Activated CD4-positive, alpha-beta T cell treated with anti-CD3 and anti-CD28 coated beads, Interleukin-2, amount 10 ng/mL, durations not matched to agents 7 days and 5 days (primary cell): ENCODE data around the gene HSPB8. TPM values are rescaled to one million over a fixed set of nuclear protein-coding genes. Genes with fewer than 3 reads are reported as not detected.

Experiments
- CTCF ChIA-PET: fragments of 350-600 bp; sonication (Branson Sonifier 250); formaldehyde crosslinking; loops from one replicate; lab custom pipeline; 2021; ENCODE audit warnings: antibody characterized with exemption; lab: Charles Lee
- POLR2A ChIA-PET: fragments of 350-600 bp; sonication (Branson Sonifier 250); formaldehyde crosslinking; loops from one replicate; lab custom pipeline; 2021; ENCODE audit warnings: antibody characterized with exemption; lab: Charles Lee
- DNase-seq: peaks from one replicate; pipeline ENCODE4 v3.0.0-alpha.2; 2020
- H3K27ac Mint-ChIP-seq: one replicate; pipeline ENCODE4 v1.8.0; 2021; ENCODE audit warnings: mild to moderate bottlenecking, moderate library complexity, mixed read lengths
- H3K27me3 Mint-ChIP-seq: one replicate; pipeline ENCODE4 v1.8.0; 2021; ENCODE audit warnings: mixed read lengths
- H3K36me3 Mint-ChIP-seq: one replicate; pipeline ENCODE4 v1.8.0; 2021; ENCODE audit warnings: low read depth, mixed read lengths
- H3K4me1 Mint-ChIP-seq: one replicate; pipeline ENCODE4 v1.8.0; 2021; ENCODE audit warnings: mixed read lengths
- H3K4me3 Mint-ChIP-seq: one replicate; pipeline ENCODE4 v1.8.0; 2021; ENCODE audit warnings: mild to moderate bottlenecking, moderate library complexity, mixed read lengths
- H3K9me3 Mint-ChIP-seq: one replicate; pipeline ENCODE4 v1.8.0; 2021; ENCODE audit warnings: mixed read lengths
- total RNA-seq, 2 experiments: library from RNA; stranded (reverse); gene quantifications; one replicate each; pipeline ENCODE4 v1.2.3, GENCODE V29; 2021

HSPB8 gene
- total RNA-seq, 2 experiments from 2014 or later: not detected

- no peaks in the 10 kb centered on the region for H3K36me3 Mint-ChIP-seq
- H3K27ac Mint-ChIP-seq: no peak overlapping the region
- no peak for DNase-seq
- CTCF ChIA-PET: no interaction called here
- no peaks in the 10 kb centered on the region for H3K4me1 Mint-ChIP-seq
- H3K4me3 Mint-ChIP-seq: no peak overlapping the region
- H3K9me3 Mint-ChIP-seq: peaks cover 9% of the 10 kb centered on the region
- peaks cover 5% of the 10 kb centered on the region for H3K27me3 Mint-ChIP-seq
- POLR2A ChIA-PET: no interaction called here
Observed at GRCh38 chr12:119154435-119154818, 24.3 kb upstream of the HSPB8 start.

- peaks cover 5% of the 10 kb centered on the region for H3K27me3 Mint-ChIP-seq
- H3K27ac Mint-ChIP-seq: no peak overlapping the region
- H3K36me3 Mint-ChIP-seq: no peaks in the 10 kb centered on the region
- no peak for DNase-seq
- ChIA-PET CTCF (interaction anchor here (1.5 kb wide), 1 partner anchor 10 kb away, joined by 3 read pairs; no protein-coding TSS in a partner anchor), POLR2A (no interaction called here)
- peaks cover 9% of the 10 kb centered on the region for H3K9me3 Mint-ChIP-seq
- H3K4me3 Mint-ChIP-seq: no peak overlapping the region
- no peaks in the 10 kb centered on the region for H3K4me1 Mint-ChIP-seq
Observed at GRCh38 chr12:119156401-119157044, 22.2 kb upstream of the HSPB8 start.

GRCh38 chr12:119157528-119157927 lies 21.2 kb upstream of the HSPB8 start:
- Mint-ChIP-seq H3K9me3 (peaks cover 9% of the 10 kb centered on the region), H3K27ac (no peak overlapping the region), H3K4me1 (no peaks in the 10 kb centered on the region), H3K4me3 (no peak overlapping the region), H3K27me3 (peaks cover 5% of the 10 kb centered on the region), H3K36me3 (no peaks in the 10 kb centered on the region)
- ChIA-PET CTCF (no interaction called here), POLR2A (no interaction called here)
- no peak for DNase-seq

GRCh38 chr12:119157978-119158377 lies 20.8 kb upstream of the HSPB8 start:
- Mint-ChIP-seq H3K27ac (no peak overlapping the region), H3K4me1 (no peaks in the 10 kb centered on the region), H3K36me3 (no peaks in the 10 kb centered on the region), H3K9me3 (peaks cover 9% of the 10 kb centered on the region), H3K27me3 (peaks cover 5% of the 10 kb centered on the region), H3K4me3 (no peak overlapping the region)
- POLR2A ChIA-PET: no interaction called here
- CTCF ChIA-PET: no interaction called here
- no peak for DNase-seq

- H3K9me3 Mint-ChIP-seq: peaks cover 9% of the 10 kb centered on the region
- H3K27ac Mint-ChIP-seq: no peak overlapping the region
- H3K4me3 Mint-ChIP-seq: no peak overlapping the region
- H3K4me1 Mint-ChIP-seq: no peaks in the 10 kb centered on the region
- no peaks in the 10 kb centered on the region for H3K36me3 Mint-ChIP-seq
- peaks cover 4% of the 10 kb centered on the region for H3K27me3 Mint-ChIP-seq
- POLR2A ChIA-PET: no interaction called here
- DNase-seq: no peak
- CTCF ChIA-PET: no interaction called here
Observed at GRCh38 chr12:119158402-119158801, 20.3 kb upstream of the HSPB8 start.

GRCh38 chr12:119159844-119160243 lies 18.9 kb upstream of the HSPB8 start:
- DNase-seq: no peak
- H3K4me3 Mint-ChIP-seq: no peak overlapping the region
- CTCF ChIA-PET: interaction anchor here (0.7 kb wide), 1 partner anchor 604 kb away, joined by 3 read pairs; no protein-coding TSS in a partner anchor
- POLR2A ChIA-PET: no interaction called here
- no peak overlapping the region for H3K27ac Mint-ChIP-seq
- no peaks in the 10 kb centered on the region for H3K4me1 Mint-ChIP-seq
- H3K36me3 Mint-ChIP-seq: no peaks in the 10 kb centered on the region
- H3K27me3 Mint-ChIP-seq: no peaks in the 10 kb centered on the region
- H3K9me3 Mint-ChIP-seq: peaks cover 1% of the 10 kb centered on the region

- ChIA-PET CTCF (interaction anchor here (0.6 kb wide), 1 partner anchor 612 kb away, joined by 3 read pairs; no protein-coding TSS in a partner anchor), POLR2A (no interaction called here)
- Mint-ChIP-seq H3K36me3 (no peaks in the 10 kb centered on the region), H3K4me1 (no peaks in the 10 kb centered on the region), H3K4me3 (no peak overlapping the region), H3K27ac (no peak overlapping the region), H3K9me3 (no peaks in the 10 kb centered on the region), H3K27me3 (no peaks in the 10 kb centered on the region)
- DNase-seq: no peak
Observed at GRCh38 chr12:119167902-119168301, 10.8 kb upstream of the HSPB8 start.

GRCh38 chr12:119168721-119169120 lies 10.0 kb upstream of the HSPB8 start:
- H3K4me1 Mint-ChIP-seq: no peaks in the 10 kb centered on the region
- no peaks in the 10 kb centered on the region for H3K27me3 Mint-ChIP-seq
- no peak overlapping the region for H3K27ac Mint-ChIP-seq
- H3K4me3 Mint-ChIP-seq: no peak overlapping the region
- H3K9me3 Mint-ChIP-seq: no peaks in the 10 kb centered on the region
- no peak for DNase-seq
- POLR2A ChIA-PET: no interaction called here
- CTCF ChIA-PET: no interaction called here
- no peaks in the 10 kb centered on the region for H3K36me3 Mint-ChIP-seq

GRCh38 chr12:119169150-119169549 lies 9.6 kb upstream of the HSPB8 start:
- DNase-seq: no peak
- no peaks in the 10 kb centered on the region for H3K36me3 Mint-ChIP-seq
- H3K4me1 Mint-ChIP-seq: no peaks in the 10 kb centered on the region
- no peak overlapping the region for H3K4me3 Mint-ChIP-seq
- POLR2A ChIA-PET: no interaction called here
- no peaks in the 10 kb centered on the region for H3K9me3 Mint-ChIP-seq
- H3K27me3 Mint-ChIP-seq: no peaks in the 10 kb centered on the region
- CTCF ChIA-PET: no interaction called here
- no peak overlapping the region for H3K27ac Mint-ChIP-seq

- H3K36me3 Mint-ChIP-seq: no peaks in the 10 kb centered on the region
- POLR2A ChIA-PET: no interaction called here
- no peaks in the 10 kb centered on the region for H3K9me3 Mint-ChIP-seq
- no peak overlapping the region for H3K4me3 Mint-ChIP-seq
- no peak overlapping the region for H3K27ac Mint-ChIP-seq
- CTCF ChIA-PET: no interaction called here
- H3K4me1 Mint-ChIP-seq: no peaks in the 10 kb centered on the region
- DNase-seq: no peak
- no peaks in the 10 kb centered on the region for H3K27me3 Mint-ChIP-seq
Observed at GRCh38 chr12:119171291-119171690, 7.4 kb upstream of the HSPB8 start.

GRCh38 chr12:119171691-119172425 lies 6.9 kb upstream of the HSPB8 start:
- no peaks in the 10 kb centered on the region for H3K9me3 Mint-ChIP-seq
- POLR2A ChIA-PET: no interaction called here
- no peaks in the 10 kb centered on the region for H3K36me3 Mint-ChIP-seq
- no peak overlapping the region for H3K4me3 Mint-ChIP-seq
- H3K27me3 Mint-ChIP-seq: no peaks in the 10 kb centered on the region
- H3K4me1 Mint-ChIP-seq: no peaks in the 10 kb centered on the region
- CTCF ChIA-PET: no interaction called here
- DNase-seq: no peak
- H3K27ac Mint-ChIP-seq: no peak overlapping the region

GRCh38 chr12:119175081-119175480 lies 3.6 kb upstream of the HSPB8 start:
- CTCF ChIA-PET: no interaction called here
- DNase-seq: no peak
- no peaks in the 10 kb centered on the region for H3K36me3 Mint-ChIP-seq
- H3K9me3 Mint-ChIP-seq: no peaks in the 10 kb centered on the region
- no peak overlapping the region for H3K4me3 Mint-ChIP-seq
- H3K27ac Mint-ChIP-seq: no peak overlapping the region
- no peaks in the 10 kb centered on the region for H3K27me3 Mint-ChIP-seq
- no peaks in the 10 kb centered on the region for H3K4me1 Mint-ChIP-seq
- POLR2A ChIA-PET: no interaction called here

- Mint-ChIP-seq H3K4me3 (no peak overlapping the region), H3K4me1 (no peaks in the 10 kb centered on the region), H3K27ac (no peak overlapping the region), H3K36me3 (no peaks in the 10 kb centered on the region), H3K27me3 (no peaks in the 10 kb centered on the region), H3K9me3 (no peaks in the 10 kb centered on the region)
- CTCF ChIA-PET: no interaction called here
- no peak for DNase-seq
- POLR2A ChIA-PET: no interaction called here
Observed at GRCh38 chr12:119176267-119177055, 2.3 kb upstream of the HSPB8 start.
